K562 (cell line): ENCODE measurements around the gene SP2. TPM values are rescaled to one million over a fixed set of nuclear protein-coding genes. Genes with fewer than 3 reads are reported as not detected.

Source experiments
- C11orf30 ChIP-seq: fragments of 450-650 bp; IDR thresholded peaks from 2 replicates; pipeline ENCODE4 v1.6.1; 2016; ENCODE audit warnings: low read depth, mild to moderate bottlenecking
- E2F8 ChIP-seq: fragments of 450-650 bp; IDR thresholded peaks from 2 replicates; pipeline ENCODE4 v1.7.1; 2018; ENCODE audit warnings: mild to moderate bottlenecking, low read depth; ENCODE audit not compliant: partially characterized antibody
- ETV5 ChIP-seq: sonication (generic); formaldehyde crosslinking; IDR thresholded peaks from 2 replicates; pipeline ENCODE4 v1.4.0; 2020; ENCODE audit warnings: low read depth, mild to moderate bottlenecking, missing genetic modification reagents
- GABPB1 ChIP-seq: sonication (generic); formaldehyde crosslinking; IDR thresholded peaks from 2 replicates; pipeline ENCODE4 v1.8.0; 2022; ENCODE audit warnings: mild to moderate bottlenecking, missing genetic modification reagents
- HNRNPLL ChIP-seq: fragments of 200-400 bp; formaldehyde crosslinking; IDR thresholded peaks from 2 replicates; pipeline ENCODE4 v1.6.1; 2017; ENCODE audit warnings: low read length, low read depth, mild to moderate bottlenecking; ENCODE audit not compliant: poor library complexity, severe bottlenecking
- MCM7 ChIP-seq, 2 experiments: fragments of 450-650 bp; IDR thresholded peaks; 2 replicates each; pipeline ENCODE4 v1.6.1; 2016 to 2018
- MECOM ChIP-seq: fragments of 250-450 bp; sonication (Bioruptor Pico); IDR thresholded peaks from 2 replicates; pipeline ENCODE4 v1.8.0; 2022; ENCODE audit warnings: inconsistent platforms
- MYC ChIP-seq, 2 experiments: fragments of 250-450 bp in 1 of 2; sonication (Bioruptor Pico) in 1 of 2; IDR thresholded peaks; 2 replicates each; pipeline versions ENCODE4 v1.5.1 to v1.6.1; 2012 to 2021; ENCODE audit warnings: low read depth in 2 of 2, borderline replicate concordance in 1 of 2, improper control_type of control experiment in 1 of 2, low read length in 1 of 2, mild to moderate bottlenecking in 1 of 2, moderate library complexity in 1 of 2
- NR1H2 ChIP-seq: sonication (generic); formaldehyde crosslinking; IDR thresholded peaks from 2 replicates; pipeline ENCODE4 v1.4.0; 2020; ENCODE audit warnings: mild to moderate bottlenecking, missing genetic modification reagents
- PBX2 ChIP-seq, 2 experiments: IDR thresholded peaks in 1 of 2; conservative IDR thresholded peaks in 1 of 2; 2 replicates each; pipeline ENCODE4 v1.6.1; 2016; ENCODE audit warnings: low read depth in 2 of 2, mild to moderate bottlenecking in 1 of 2, missing compliant biosample characterization in 1 of 2, missing genetic modification characterization in 1 of 2, moderate library complexity in 1 of 2
- PHF8 ChIP-seq: fragments of 200-600 bp; sonication (generic); IDR thresholded peaks from 2 replicates; pipeline ENCODE4 v1.6.1; 2012; ENCODE audit warnings: mixed run types, mild to moderate bottlenecking, inconsistent platforms, low read length, moderate library complexity, borderline replicate concordance
- POLR2B ChIP-seq: fragments of 450-650 bp; IDR thresholded peaks from 2 replicates; pipeline ENCODE4 v1.6.1; 2018; ENCODE audit warnings: low read depth; ENCODE audit not compliant: partially characterized antibody
- POU5F1 ChIP-seq: fragments of 150-350 bp; IDR thresholded peaks from 2 replicates; pipeline ENCODE4 v1.6.1; 2014; ENCODE audit warnings: borderline replicate concordance, low read length, low read depth, mild to moderate bottlenecking; ENCODE audit not compliant: partially characterized antibody
- RCOR1 ChIP-seq, 2 experiments: IDR thresholded peaks; 2 replicates each; pipeline ENCODE4 v1.6.1; 2012; ENCODE audit warnings: low read depth in 2 of 2, low read length in 2 of 2, borderline replicate concordance in 1 of 2, improper control_type of control experiment in 1 of 2
- U2AF2 ChIP-seq: fragments of 200-400 bp; formaldehyde crosslinking; optimal IDR thresholded peaks from 2 replicates; pipeline ENCODE3; 2017; ENCODE audit warnings: low read depth, mild to moderate bottlenecking, low read length
- ZNF583 ChIP-seq: fragments of 250-450 bp; sonication (Bioruptor Pico); IDR thresholded peaks from 2 replicates; pipeline ENCODE4 v1.4.0; 2020
- ZNF639 ChIP-seq, 2 experiments: fragments of 200-800 bp in 1 of 2; sonication (Bioruptor generic) in 1 of 2; sonication (generic) in 1 of 2; formaldehyde crosslinking in 1 of 2; IDR thresholded peaks in 1 of 2; conservative IDR thresholded peaks in 1 of 2; 2 replicates each; pipeline versions ENCODE4 v1.5.0 to v1.6.1; 2016 to 2020; ENCODE audit warnings: missing compliant biosample characterization in 1 of 2, missing genetic modification characterization in 1 of 2, missing genetic modification reagents in 1 of 2
- polyA plus RNA-seq, 8 experiments: library from polyadenylated mRNA; depleted of rRNA in 4 of 8; stranded (reverse) in 5 of 8; unstranded in 3 of 8; fragments of >200 nt; fragmentation: Nextera tagmentation in 2 of 8; fragmentation: Illumina TruSeq in 1 of 8; extraction: Ambion mirVana in 2 of 8; extraction: Trizol in 1 of 8; gene quantifications; 2 replicates each; pipeline versions ENCODE4 v1.2.1 to v1.2.3, GENCODE V29; 2011 to 2014; ENCODE audit warnings: inconsistent platforms in 1 of 8, missing spikeins in 1 of 8
- total RNA-seq, 7 experiments: library from RNA; depleted of rRNA in 6 of 7; stranded (reverse); fragments of >200 nt in 6 of 7; fragmentation: Illumina TruSeq in 2 of 7; extraction: Trizol in 2 of 7; gene quantifications; 2 replicates each; pipeline versions ENCODE4 v1.2.1 to v1.2.3, GENCODE V29; 2011 to 2021; ENCODE audit warnings: low replicate concordance in 1 of 7
- TF ChIP-seq, protein P1 (sequence below): sonication (generic); formaldehyde crosslinking; IDR thresholded peaks from 2 replicates; pipeline ENCODE4 v1.8.1; 2023; ENCODE audit warnings: mild to moderate bottlenecking, missing genetic modification reagents, moderate library complexity

The SP2 gene
- total and polyA plus RNA-seq, 9 of the 15 experiments (the other 6 are each of a cell fraction or from before 2014, with no cell fraction given) = 0.77 to 22.3 (median 2.3) TPM

DNA sequence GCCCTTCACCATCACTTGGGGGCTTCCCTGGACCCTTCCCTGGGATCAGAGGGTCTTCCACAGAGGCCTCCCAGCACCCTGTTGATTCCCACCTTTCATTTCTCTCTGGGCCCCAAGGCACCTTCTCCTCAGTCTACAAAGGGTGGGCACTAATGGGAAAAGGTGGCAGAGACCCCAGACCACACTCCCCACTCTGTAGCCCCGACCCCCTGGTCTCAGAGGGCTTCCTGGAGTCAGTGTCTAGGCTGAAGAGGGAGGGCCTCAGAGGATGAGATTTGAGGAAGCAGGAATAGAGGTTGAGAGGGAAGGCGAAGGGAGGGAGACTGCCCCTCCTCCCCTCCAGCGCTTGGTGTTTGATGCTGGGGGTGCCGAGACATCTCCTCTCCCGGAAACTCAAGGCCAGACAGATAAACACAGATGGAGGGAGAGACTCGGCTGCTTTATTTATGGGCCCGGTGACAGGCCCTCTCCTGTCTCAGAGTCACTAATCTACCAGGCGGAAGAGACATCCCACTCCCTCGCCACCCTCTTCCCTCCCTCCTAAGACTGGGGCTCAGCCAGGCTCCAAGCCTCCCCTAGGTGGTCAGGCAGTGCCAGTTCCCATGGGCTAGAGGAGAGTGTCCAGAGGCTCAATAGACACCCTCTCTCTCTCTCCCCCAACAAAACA is 18.5 kb upstream of the SP2 start (continued):
- peak; percentile 57 for TF ChIP-seq PBX2 (CRISPR knock-in tag; IDR thresholded peaks at IDR 0.05; ENCODE audit: low read depth)
- TF ChIP-seq PBX2 (tag; conservative IDR thresholded peaks at IDR 0.05; ENCODE audit: low read depth) = peak; percentile 99
- peak; percentile 94 for TF ChIP-seq ETV5
- TF ChIP-seq NR1H2 = no peak
- no peak for TF ChIP-seq U2AF2
- TF ChIP-seq ZNF639 (CRISPR knock-in tag; conservative IDR thresholded peaks at IDR 0.05 in 1 of 2, IDR thresholded peaks at IDR 0.05 in 1 of 2) = peak in 1 of 2 experiments; percentile 72; a peak in 1 of 4 replicates
- TF ChIP-seq POU5F1 = no peak
- no peak for TF ChIP-seq HNRNPLL
- TF ChIP-seq, protein P1, sequence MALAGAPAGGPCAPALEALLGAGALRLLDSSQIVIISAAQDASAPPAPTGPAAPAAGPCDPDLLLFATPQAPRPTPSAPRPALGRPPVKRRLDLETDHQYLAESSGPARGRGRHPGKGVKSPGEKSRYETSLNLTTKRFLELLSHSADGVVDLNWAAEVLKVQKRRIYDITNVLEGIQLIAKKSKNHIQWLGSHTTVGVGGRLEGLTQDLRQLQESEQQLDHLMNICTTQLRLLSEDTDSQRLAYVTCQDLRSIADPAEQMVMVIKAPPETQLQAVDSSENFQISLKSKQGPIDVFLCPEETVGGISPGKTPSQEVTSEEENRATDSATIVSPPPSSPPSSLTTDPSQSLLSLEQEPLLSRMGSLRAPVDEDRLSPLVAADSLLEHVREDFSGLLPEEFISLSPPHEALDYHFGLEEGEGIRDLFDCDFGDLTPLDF = no peak
- TF ChIP-seq ZNF583 (CRISPR knock-in tag) = no peak
- peak; percentile 61 for TF ChIP-seq GABPB1 (CRISPR knock-in tag)
- peak; percentile 14; the same call in 1 of the 2 replicates for TF ChIP-seq PHF8
- no peak for TF ChIP-seq MCM7 (IDR thresholded peaks at IDR 0.05)
- peak; percentile 100 for TF ChIP-seq MECOM (CRISPR knock-in tag)
- TF ChIP-seq E2F8 = peak; percentile 38
- 0 out of 2 replicates have a peak, but pooled peaks have one; percentile 27 for TF ChIP-seq MYC (IDR thresholded peaks at IDR 0.05; ENCODE audit: low read depth, low read length)
- TF ChIP-seq MYC (CRISPR knock-in tag; IDR thresholded peaks at IDR 0.05; ENCODE audit: borderline replicate concordance, low read depth) = no peak
- TF ChIP-seq POLR2B = no peak
- peak; percentile 59 to 98; a peak in 3 of 4 replicates for TF ChIP-seq RCOR1 (IDR thresholded peaks at IDR 0.05; ENCODE audit: borderline replicate concordance in 1 of 2, low read depth in 2 of 2, low read length in 2 of 2)
- TF ChIP-seq C11orf30 = no peak
